ENCODE measurements around the gene LRRC26.
A peak's percentile ranks its signal among the peaks of the same experiment; 100 is the strongest.

The LRRC26 gene

GRCh38 chr9:137217276-137218211 is 47.7 kb upstream of the LRRC26 start:
- Histone ChIP-seq H4K20me1 (ENCODE audit: insufficient read depth, low read length) (no peaks in the 10 kb centered on the region), H3K4me1 (ENCODE audit: insufficient read depth, low read length, severe bottlenecking) (peaks cover 23% of the 10 kb centered on the region), H3K4me2 (ENCODE audit: low read length) (peak overlapping the region; percentile 54; the same call in 1 of the 2 replicates), H3K27ac (ENCODE audit: low read depth, low read length, poor library complexity, severe bottlenecking) (no peak overlapping the region), H3K79me2 (ENCODE audit: insufficient read depth, low read length) (no peaks in the 10 kb centered on the region), H3K9me2 (ENCODE audit: low read depth, low read length) (no peaks in the 10 kb centered on the region), H3K9me3 (ENCODE audit: low read length) (no peaks in the 10 kb centered on the region), H3K4me3 (ENCODE audit: low read depth, low read length, poor library complexity, severe bottlenecking) (no peak overlapping the region), H3K9ac (ENCODE audit: low read length) (no peak overlapping the region; the same call in 1 of the 2 replicates), H3K36me3 (ENCODE audit: insufficient read depth, low read length) (peaks cover 6% of the 10 kb centered on the region; the same call in 1 of the 2 replicates), H3F3A (ENCODE audit: insufficient read depth, low read length) (no peaks in the 10 kb centered on the region), H2AFZ (ENCODE audit: low read length) (no peak overlapping the region), H3K27me3 (ENCODE audit: insufficient read depth, low read length) (no peaks in the 10 kb centered on the region)
- TF ChIP-seq CTCF (IDR thresholded peaks at IDR 0.05; ENCODE audit: low read length) (no peak), EZH2 (IDR thresholded peaks at IDR 0.05; ENCODE audit: borderline replicate concordance, low read length) (no peak)

- Histone ChIP-seq H4K20me1 (ENCODE audit: insufficient read depth, low read length) (no peaks in the 10 kb centered on the region), H3K9ac (ENCODE audit: low read length) (no peak overlapping the region; the same call in 1 of the 2 replicates), H3K27ac (ENCODE audit: low read depth, low read length, poor library complexity, severe bottlenecking) (no peak overlapping the region), H3K79me2 (ENCODE audit: insufficient read depth, low read length) (no peaks in the 10 kb centered on the region), H2AFZ (ENCODE audit: low read length) (no peak overlapping the region), H3K36me3 (ENCODE audit: insufficient read depth, low read length) (peaks cover 6% of the 10 kb centered on the region; the same call in 1 of the 2 replicates), H3K4me1 (ENCODE audit: insufficient read depth, low read length, severe bottlenecking) (peaks cover 20% of the 10 kb centered on the region), H3K27me3 (ENCODE audit: insufficient read depth, low read length) (no peaks in the 10 kb centered on the region), H3K9me2 (ENCODE audit: low read depth, low read length) (no peaks in the 10 kb centered on the region), H3K4me3 (ENCODE audit: low read depth, low read length, poor library complexity, severe bottlenecking) (no peak overlapping the region), H3K9me3 (ENCODE audit: low read length) (no peaks in the 10 kb centered on the region), H3F3A (ENCODE audit: insufficient read depth, low read length) (no peaks in the 10 kb centered on the region), H3K4me2 (ENCODE audit: low read length) (no peak overlapping the region)
- TF ChIP-seq EZH2 (IDR thresholded peaks at IDR 0.05; ENCODE audit: borderline replicate concordance, low read length): no peak
- TF ChIP-seq CTCF (IDR thresholded peaks at IDR 0.05; ENCODE audit: low read length): no peak
Measured at GRCh38 chr9:137216188-137216965, 46.5 kb upstream of the LRRC26 start.

DNA sequence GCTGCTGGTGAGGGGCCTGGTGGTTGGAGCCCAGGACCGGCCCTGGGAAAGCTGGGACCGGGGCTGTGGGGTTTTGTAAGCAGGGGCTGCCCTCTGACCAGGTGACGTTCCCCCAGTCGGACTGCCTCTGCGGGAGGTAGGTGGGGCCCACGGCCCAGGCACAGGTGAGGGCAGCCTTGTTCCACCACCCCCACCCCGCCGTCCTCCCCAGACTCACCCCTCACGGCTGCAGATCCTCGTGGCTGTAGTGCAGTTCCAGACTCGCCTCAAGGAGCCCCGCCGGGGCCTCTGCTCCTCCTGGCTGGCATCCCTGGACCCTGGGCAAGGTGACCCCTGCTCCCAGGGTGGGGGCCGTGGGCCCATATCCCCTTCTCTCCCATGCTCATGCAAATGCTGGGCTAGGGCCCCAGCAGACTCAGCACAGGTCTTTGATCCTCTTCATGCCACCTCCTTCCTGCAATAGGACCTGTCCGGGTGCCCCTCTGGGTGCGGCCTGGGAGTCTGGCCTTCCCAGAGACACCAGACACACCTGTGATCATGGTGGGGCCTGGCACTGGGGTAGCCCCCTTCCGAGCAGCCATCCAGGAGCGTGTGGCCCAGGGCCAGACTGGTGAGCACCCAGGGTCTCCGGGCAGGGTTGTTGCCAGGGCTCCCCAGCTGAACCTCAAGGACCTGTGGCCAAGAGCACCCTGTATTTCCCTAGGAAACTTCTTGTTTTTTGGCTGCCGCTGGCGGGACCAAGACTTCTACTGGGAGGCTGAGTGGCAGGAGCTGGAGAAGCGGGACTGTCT is 45.5 kb upstream of the LRRC26 start:
- Histone ChIP-seq H3K9me2 (ENCODE audit: low read depth, low read length) (no peaks in the 10 kb centered on the region), H3K36me3 (ENCODE audit: insufficient read depth, low read length) (peaks cover 6% of the 10 kb centered on the region; the same call in 1 of the 2 replicates), H4K20me1 (ENCODE audit: insufficient read depth, low read length) (no peaks in the 10 kb centered on the region), H2AFZ (ENCODE audit: low read length) (no peak overlapping the region), H3K9ac (ENCODE audit: low read length) (no peak overlapping the region), H3K79me2 (ENCODE audit: insufficient read depth, low read length) (no peaks in the 10 kb centered on the region), H3F3A (ENCODE audit: insufficient read depth, low read length) (no peaks in the 10 kb centered on the region), H3K27ac (ENCODE audit: low read depth, low read length, poor library complexity, severe bottlenecking) (no peak overlapping the region), H3K4me3 (ENCODE audit: low read depth, low read length, poor library complexity, severe bottlenecking) (no peak overlapping the region), H3K4me2 (ENCODE audit: low read length) (no peak overlapping the region), H3K9me3 (ENCODE audit: low read length) (no peaks in the 10 kb centered on the region), H3K4me1 (ENCODE audit: insufficient read depth, low read length, severe bottlenecking) (peaks cover 20% of the 10 kb centered on the region), H3K27me3 (ENCODE audit: insufficient read depth, low read length) (no peaks in the 10 kb centered on the region)
- no peak for TF ChIP-seq EZH2 (IDR thresholded peaks at IDR 0.05; ENCODE audit: borderline replicate concordance, low read length)
- TF ChIP-seq CTCF (IDR thresholded peaks at IDR 0.05; ENCODE audit: low read length): no peak

All from OCI-LY1 (cell line).